HepG2 (cell line): ENCODE measurements around the gene CACNA2D3. TPM values are rescaled to one million over a fixed set of nuclear protein-coding genes. Genes with fewer than 3 reads are reported as not detected.

ENCODE experiments used
- ATAC-seq: fragments of 200-7000 bp; cut with Tn5 transposase; 3 replicates; pipeline ENCODE4 v1.9.1; 2020; ENCODE audit warnings: mild to moderate bottlenecking, moderate library complexity
- BruUV-seq: library from RNA; stranded (reverse); fragments of 400-500 nt; replicated peaks from 2 replicates; lab custom pipeline; 2021; lab: Mats Ljungman, UMichigan
- CTCF ChIA-PET: fragments of 300-600 bp; formaldehyde crosslinking; extraction: SDS; loops from one replicate; lab custom pipeline; 2021; ENCODE audit warnings: low total read pairs, inconsistent platforms, low intra/inter-chr PET ratio; lab: Yijun Ruan, JAX
- POLR2A ChIA-PET: fragments of 350-600 bp; sonication (Branson Sonifier 250); formaldehyde crosslinking; loops from one replicate; lab custom pipeline; 2020; ENCODE audit warnings: antibody characterized with exemption, inconsistent platforms; lab: Yijun Ruan, JAX
- DNase-seq: peaks from one replicate; pipeline ENCODE4 v3.0.0-alpha.2; 2015; ENCODE audit warnings: low spot score
- FAIRE-seq: peaks from 3 replicates; lab custom pipeline; 2011; peaks lifted over from hg19 to GRCh38; lab: Jason Lieb, UNC
- H2AFZ ChIP-seq: one replicate; pipeline ENCODE4 v1.6.1; 2011; ENCODE audit warnings: low read length, inconsistent platforms
- H3K27ac ChIP-seq: fragments of 300-600 bp; 3 replicates; pipeline ENCODE4 v1.8.0; 2011; ENCODE audit warnings: mixed run types, mild to moderate bottlenecking, mixed read lengths, low read length, inconsistent platforms; ENCODE audit not compliant: insufficient read depth; ENCODE audit errors: extremely low read length
- H3K27me3 ChIP-seq, 2 experiments: fragments of 200-600 bp in 1 of 2; 2 replicates in 1 of 2; 3 replicates in 1 of 2; pipeline versions ENCODE4 v1.6.0 to v1.8.0; 2011; ENCODE audit warnings: low read length in 2 of 2, mild to moderate bottlenecking in 2 of 2, moderate library complexity in 2 of 2, inconsistent platforms in 1 of 2; ENCODE audit not compliant: insufficient read depth in 2 of 2, control insufficient read depth in 1 of 2
- H3K36me3 ChIP-seq, 2 experiments: fragments of 200-600 bp in 1 of 2; replicated peaks in 1 of 2; 2 replicates in 1 of 2; 3 replicates in 1 of 2; pipeline versions ENCODE4 v1.5.1 to v1.8.0; 2011; ENCODE audit warnings: low read length in 2 of 2, inconsistent platforms in 1 of 2; ENCODE audit not compliant: insufficient read depth in 2 of 2, control insufficient read depth in 1 of 2
- H3K4me1 ChIP-seq: 2 replicates; pipeline ENCODE4 v1.5.1; 2012; ENCODE audit warnings: low read length, inconsistent platforms; ENCODE audit not compliant: insufficient read depth
- H3K4me2 ChIP-seq: 2 replicates; pipeline ENCODE4 v1.6.0; 2011; ENCODE audit warnings: low read depth, low read length, inconsistent platforms
- H3K4me3 ChIP-seq, 3 experiments: fragments of 200-600 bp in 1 of 3; sonication (generic), shearing (Covaris generic) in 1 of 3; replicated peaks in 1 of 3; 2 replicates each; pipeline ENCODE4 v1.5.1; 2011 to 2016; ENCODE audit warnings: low read length in 3 of 3, inconsistent platforms in 2 of 3, low read depth in 2 of 3, mild to moderate bottlenecking in 2 of 3, control low read depth in 1 of 3, mixed read lengths in 1 of 3; ENCODE audit not compliant: insufficient read depth in 1 of 3
- H3K79me2 ChIP-seq: one replicate; pipeline ENCODE4 v1.6.1; 2011; ENCODE audit warnings: low read length, inconsistent platforms; ENCODE audit not compliant: insufficient read depth
- H3K9ac ChIP-seq: 2 replicates; pipeline ENCODE4 v1.6.0; 2011; ENCODE audit warnings: mild to moderate bottlenecking, low read depth, low read length, inconsistent platforms; ENCODE audit not compliant: insufficient read depth
- H3K9me3 ChIP-seq: 2 replicates; pipeline ENCODE4 v1.5.1; 2012; ENCODE audit warnings: mild to moderate bottlenecking, low read length
- H4K20me1 ChIP-seq: 2 replicates; pipeline ENCODE4 v1.6.0; 2011; ENCODE audit warnings: inconsistent platforms, mild to moderate bottlenecking, low read length, moderate library complexity; ENCODE audit not compliant: insufficient read depth
- CREB1 ChIP-seq, 2 experiments: fragments of 450-650 bp in 1 of 2; IDR thresholded peaks; 2 replicates each; pipeline ENCODE4 v1.6.1; 2016 to 2017; ENCODE audit warnings: control low read depth in 1 of 2, mild to moderate bottlenecking in 1 of 2, missing compliant biosample characterization in 1 of 2, missing genetic modification characterization in 1 of 2
- CREM ChIP-seq, 2 experiments: sonication (generic) in 1 of 2; formaldehyde crosslinking in 1 of 2; IDR thresholded peaks; 2 replicates each; pipeline versions ENCODE4 v1.4.0 to v1.6.1; 2016 to 2020; ENCODE audit warnings: antibody characterized with exemption in 1 of 2, mild to moderate bottlenecking in 1 of 2, missing genetic modification reagents in 1 of 2
- HOXD1 ChIP-seq: sonication (generic); formaldehyde crosslinking; IDR thresholded peaks from 2 replicates; pipeline ENCODE4 v1.5.0; 2020; ENCODE audit warnings: missing genetic modification reagents
- KMT2B ChIP-seq: IDR thresholded peaks from 2 replicates; pipeline ENCODE4 v1.6.1; 2016; ENCODE audit warnings: missing genetic modification reagents, missing compliant biosample characterization
- NFRKB ChIP-seq: fragments of 450-650 bp; IDR thresholded peaks from 2 replicates; pipeline ENCODE4 v1.6.1; 2017
- TCF7 ChIP-seq: sonication (generic); IDR thresholded peaks from 2 replicates; pipeline ENCODE4 v1.6.1; 2016; ENCODE audit warnings: antibody characterized with exemption, low read depth
- U2AF2 ChIP-seq: fragments of 200-400 bp; formaldehyde crosslinking; IDR thresholded peaks from 2 replicates; pipeline ENCODE4 v1.6.1; 2017; ENCODE audit warnings: low read depth, mild to moderate bottlenecking, low read length
- ZMYM4 ChIP-seq: sonication (generic); formaldehyde crosslinking; IDR thresholded peaks from 2 replicates; pipeline ENCODE4 v1.8.1; 2023; ENCODE audit warnings: mild to moderate bottlenecking, missing genetic modification reagents
- ZZZ3 ChIP-seq: sonication (generic); formaldehyde crosslinking; IDR thresholded peaks from 2 replicates; pipeline ENCODE4 v1.4.0; 2020; ENCODE audit warnings: missing genetic modification reagents, mild to moderate bottlenecking, borderline replicate concordance
- WGBS: methylation state at CpG from one replicate; pipeline ENCODE4 v1.1.6; 2017; ENCODE audit warnings: low lambda C conversion rate; 5-methylcytosine and 5-hydroxymethylcytosine counted together
- in situ Hi-C: cut with HindIII; loops from 2 replicates; pipeline ENCODE4 v1.10.0; 2017; ENCODE audit warnings: low pct_unique_long_range_greater_than_20kb; ENCODE audit not compliant: extremely low pct_ligation_motif_present
- intact Hi-C: fragments of 100-400 bp; cut with micrococcal nuclease; formaldehyde crosslinking; loops from one replicate; pipeline ENCODE4 v1.10.0; 2022; ENCODE audit not compliant: unreplicated experiment
- polyA plus RNA-seq, 8 experiments: library from polyadenylated mRNA; depleted of rRNA in 3 of 8; stranded (reverse) in 7 of 8; unstranded in 1 of 8; fragments of >200 nt; fragmentation: Illumina TruSeq in 4 of 8; extraction: Trizol in 4 of 8; gene quantifications; 2 replicates each; pipeline versions ENCODE4 v1.2.1 to v1.2.3, GENCODE V29; 2011 to 2016; ENCODE audit warnings: low read depth in 4 of 8, missing spikeins in 1 of 8, mixed read lengths in 1 of 8; ENCODE audit not compliant: insufficient read depth in 1 of 8
- total RNA-seq, 5 experiments: library from RNA; depleted of rRNA; stranded (reverse); fragments of >200 nt; fragmentation: Illumina TruSeq; extraction: Trizol; gene quantifications; 2 replicates each; pipeline ENCODE4 v1.2.3, GENCODE V29; 2016; ENCODE audit warnings: low read depth in 1 of 5
- TF ChIP-seq, protein P1 (sequence below): sonication (generic); formaldehyde crosslinking; IDR thresholded peaks from 2 replicates; pipeline ENCODE4 v1.4.0; 2020; ENCODE audit warnings: missing genetic modification reagents
- TF ChIP-seq, protein P2 (sequence below): sonication (generic); formaldehyde crosslinking; IDR thresholded peaks from 2 replicates; pipeline ENCODE4 v1.5.1; 2020; ENCODE audit warnings: mild to moderate bottlenecking, missing genetic modification reagents
- TF ChIP-seq, protein P3 (sequence below): sonication (generic); formaldehyde crosslinking; IDR thresholded peaks from 2 replicates; pipeline ENCODE4 v1.8.0; 2022; ENCODE audit warnings: missing genetic modification reagents, low read depth, mild to moderate bottlenecking, borderline replicate concordance

Gene CACNA2D3
- total and polyA plus RNA-seq, 2 of the 13 experiments (the other 11 are each of a cell fraction or from before 2014, with no cell fraction given) = not detected

DNA sequence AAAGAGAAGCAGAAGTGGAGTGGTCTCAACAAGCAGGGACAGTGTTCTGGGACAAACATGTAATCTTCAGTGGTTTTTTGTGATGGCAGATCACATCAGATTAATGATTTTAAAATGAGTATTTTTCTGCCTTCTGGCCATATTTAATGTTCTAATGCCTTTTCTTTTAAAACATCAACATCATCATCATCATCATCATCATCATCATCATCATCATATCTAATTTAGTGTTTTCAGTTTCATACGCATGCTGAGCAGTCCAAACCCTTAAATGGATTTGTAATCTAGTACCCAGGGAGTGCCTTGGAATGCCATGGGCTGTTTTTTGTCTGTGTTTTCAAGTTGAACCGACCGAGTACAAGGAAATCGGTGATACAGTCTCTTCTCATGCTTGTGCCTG, 68.9 kb downstream of the CACNA2D3 start:
- 6% methylated on average over 4 of the region's 4 CpGs for WGBS
- no peak overlapping the region for H3K4me2 ChIP-seq
- ChIA-PET CTCF (no interaction called here), POLR2A (no interaction called here)
- no peaks in the 10 kb centered on the region for H3K79me2 ChIP-seq
- no peak for DNase-seq
- H4K20me1 ChIP-seq = 0 out of 2 replicates have a peak, but pooled peaks cover 5% of the 10 kb centered on the region
- H3K36me3 ChIP-seq = no peaks in the 10 kb centered on the region
- H3K4me3 ChIP-seq = no peak overlapping the region
- H3K4me1 ChIP-seq = no peaks in the 10 kb centered on the region
- H3K27ac ChIP-seq = no peak overlapping the region
- BruUV-seq = no TSS peak
- no peaks in the 10 kb centered on the region for H3K27me3 ChIP-seq
- no peak for ATAC-seq
- no peak for FAIRE-seq
- H3K9me3 ChIP-seq = no peaks in the 10 kb centered on the region
- intact Hi-C loops (no loop called here), in situ Hi-C loops (no loop called here)
- TF ChIP-seq, protein P1, sequence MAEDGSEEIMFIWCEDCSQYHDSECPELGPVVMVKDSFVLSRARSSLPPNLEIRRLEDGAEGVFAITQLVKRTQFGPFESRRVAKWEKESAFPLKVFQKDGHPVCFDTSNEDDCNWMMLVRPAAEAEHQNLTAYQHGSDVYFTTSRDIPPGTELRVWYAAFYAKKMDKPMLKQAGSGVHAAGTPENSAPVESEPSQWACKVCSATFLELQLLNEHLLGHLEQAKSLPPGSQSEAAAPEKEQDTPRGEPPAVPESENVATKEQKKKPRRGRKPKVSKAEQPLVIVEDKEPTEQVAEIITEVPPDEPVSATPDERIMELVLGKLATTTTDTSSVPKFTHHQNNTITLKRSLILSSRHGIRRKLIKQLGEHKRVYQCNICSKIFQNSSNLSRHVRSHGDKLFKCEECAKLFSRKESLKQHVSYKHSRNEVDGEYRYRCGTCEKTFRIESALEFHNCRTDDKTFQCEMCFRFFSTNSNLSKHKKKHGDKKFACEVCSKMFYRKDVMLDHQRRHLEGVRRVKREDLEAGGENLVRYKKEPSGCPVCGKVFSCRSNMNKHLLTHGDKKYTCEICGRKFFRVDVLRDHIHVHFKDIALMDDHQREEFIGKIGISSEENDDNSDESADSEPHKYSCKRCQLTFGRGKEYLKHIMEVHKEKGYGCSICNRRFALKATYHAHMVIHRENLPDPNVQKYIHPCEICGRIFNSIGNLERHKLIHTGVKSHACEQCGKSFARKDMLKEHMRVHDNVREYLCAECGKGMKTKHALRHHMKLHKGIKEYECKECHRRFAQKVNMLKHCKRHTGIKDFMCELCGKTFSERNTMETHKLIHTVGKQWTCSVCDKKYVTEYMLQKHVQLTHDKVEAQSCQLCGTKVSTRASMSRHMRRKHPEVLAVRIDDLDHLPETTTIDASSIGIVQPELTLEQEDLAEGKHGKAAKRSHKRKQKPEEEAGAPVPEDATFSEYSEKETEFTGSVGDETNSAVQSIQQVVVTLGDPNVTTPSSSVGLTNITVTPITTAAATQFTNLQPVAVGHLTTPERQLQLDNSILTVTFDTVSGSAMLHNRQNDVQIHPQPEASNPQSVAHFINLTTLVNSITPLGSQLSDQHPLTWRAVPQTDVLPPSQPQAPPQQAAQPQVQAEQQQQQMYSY (CRISPR knock-in tag) = no peak
- peak; percentile 77 for TF ChIP-seq CREB1 (IDR thresholded peaks at IDR 0.05)
- no peak for TF ChIP-seq CREB1 (CRISPR knock-in tag; IDR thresholded peaks at IDR 0.05)
- no peak overlapping the region for H2AFZ ChIP-seq
- H3K9ac ChIP-seq = no peak overlapping the region

DNA sequence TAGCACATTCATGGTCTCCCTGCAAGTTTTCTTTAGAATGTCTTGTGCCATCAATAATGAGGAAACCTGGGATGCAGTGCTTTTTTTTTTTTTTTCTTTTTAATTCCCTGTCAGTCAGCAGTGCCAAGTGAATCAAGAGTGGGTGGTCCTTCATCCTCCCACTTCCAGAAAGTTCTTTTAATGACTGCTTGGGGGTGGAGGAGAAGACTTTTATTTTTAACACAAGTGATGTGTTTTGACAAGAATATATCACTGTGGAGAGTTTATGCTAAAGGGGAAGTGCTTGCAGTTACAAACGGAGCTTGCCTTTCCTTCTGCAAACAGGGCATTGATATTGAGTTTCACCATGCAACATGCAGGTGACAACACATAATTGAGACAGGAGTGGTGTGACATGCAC, 69.7 kb downstream of the CACNA2D3 start:
- H3K79me2 ChIP-seq = no peaks in the 10 kb centered on the region
- in situ Hi-C loops (no loop called here), intact Hi-C loops (no loop called here)
- H3K4me1 ChIP-seq = no peaks in the 10 kb centered on the region
- ATAC-seq (no peak), FAIRE-seq (no peak), DNase-seq (no peak)
- no peak overlapping the region for H3K27ac ChIP-seq
- H4K20me1 ChIP-seq = 0 out of 2 replicates have a peak, but pooled peaks cover 5% of the 10 kb centered on the region
- CTCF ChIA-PET = no interaction called here
- 7% methylated on average over 1 of the region's 1 CpG for WGBS
- no peak overlapping the region for H2AFZ ChIP-seq
- no TSS peak for BruUV-seq
- H3K4me3 ChIP-seq = no peak overlapping the region
- H3K36me3 ChIP-seq = no peaks in the 10 kb centered on the region
- no peaks in the 10 kb centered on the region for H3K9me3 ChIP-seq
- H3K4me2 ChIP-seq = no peak overlapping the region
- POLR2A ChIA-PET = no interaction called here
- H3K9ac ChIP-seq = no peak overlapping the region
- no peaks in the 10 kb centered on the region for H3K27me3 ChIP-seq
- TF ChIP-seq CREM (IDR thresholded peaks at IDR 0.05) (no peak), CREM (CRISPR knock-in tag; IDR thresholded peaks at IDR 0.05) (no peak), KMT2B (CRISPR knock-in tag) (no peak), ZMYM4 (CRISPR knock-in tag) (no peak), ZZZ3 (CRISPR knock-in tag) (no peak), HOXD1 (CRISPR knock-in tag) (no peak), TCF7 (no peak), U2AF2 (no peak), NFRKB (no peak)
- TF ChIP-seq, protein P2, sequence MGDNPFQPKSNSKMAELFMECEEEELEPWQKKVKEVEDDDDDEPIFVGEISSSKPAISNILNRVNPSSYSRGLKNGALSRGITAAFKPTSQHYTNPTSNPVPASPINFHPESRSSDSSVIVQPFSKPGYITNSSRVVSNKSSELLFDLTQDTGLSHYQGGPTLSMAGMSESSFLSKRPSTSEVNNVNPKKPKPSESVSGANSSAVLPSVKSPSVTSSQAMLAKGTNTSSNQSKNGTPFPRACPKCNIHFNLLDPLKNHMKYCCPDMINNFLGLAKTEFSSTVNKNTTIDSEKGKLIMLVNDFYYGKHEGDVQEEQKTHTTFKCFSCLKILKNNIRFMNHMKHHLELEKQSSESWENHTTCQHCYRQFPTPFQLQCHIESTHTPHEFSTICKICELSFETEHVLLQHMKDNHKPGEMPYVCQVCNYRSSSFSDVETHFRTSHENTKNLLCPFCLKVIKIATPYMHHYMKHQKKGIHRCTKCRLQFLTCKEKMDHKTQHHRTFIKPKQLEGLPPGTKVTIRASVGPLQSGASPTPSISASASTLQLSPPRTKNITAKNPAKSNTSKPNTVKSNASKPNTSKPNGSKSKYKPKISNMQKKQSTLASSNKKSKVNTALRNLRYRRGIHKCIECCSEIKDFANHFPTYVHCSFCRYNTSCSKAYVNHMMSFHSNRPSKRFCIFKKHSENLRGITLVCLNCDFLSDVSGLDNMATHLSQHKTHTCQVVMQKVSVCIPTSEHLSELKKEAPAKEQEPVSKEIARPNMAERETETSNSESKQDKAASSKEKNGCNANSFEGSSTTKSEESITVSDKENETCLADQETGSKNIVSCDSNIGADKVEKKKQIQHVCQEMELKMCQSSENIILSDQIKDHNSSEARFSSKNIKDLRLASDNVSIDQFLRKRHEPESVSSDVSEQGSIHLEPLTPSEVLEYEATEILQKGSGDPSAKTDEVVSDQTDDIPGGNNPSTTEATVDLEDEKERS (CRISPR knock-in tag) = no peak
- TF ChIP-seq, protein P3, sequence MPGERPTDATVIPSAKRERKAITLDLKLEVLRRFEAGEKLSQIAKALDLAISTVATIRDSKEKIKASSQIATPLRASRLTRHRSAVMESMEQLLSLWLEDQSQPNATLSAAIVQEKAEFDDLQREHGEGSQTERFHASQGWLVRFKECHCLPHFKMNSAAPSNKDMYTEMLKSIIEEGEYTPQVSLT = no peak
